Measurements from ENCODE around the gene C19orf12.

GRCh38 chr19:29658221-29658991 lies 56.7 kb downstream of the C19orf12 start:
- no peak for TF ChIP-seq CTCF (IDR thresholded peaks at IDR 0.05; ENCODE audit: poor library complexity, severe bottlenecking)
- no peak for TF ChIP-seq RAD21 (conservative IDR thresholded peaks at IDR 0.05)
- TF ChIP-seq POLR2AphosphoS5 (IDR thresholded peaks at IDR 0.05), result no peak
- TF ChIP-seq EZH2 (IDR thresholded peaks at IDR 0.05; ENCODE audit: borderline replicate concordance, insufficient read depth, low read length, poor library complexity, severe bottlenecking), result no peak
- TF ChIP-seq TAF1 (IDR thresholded peaks at IDR 0.05; ENCODE audit: low read depth), result no peak
- TF ChIP-seq SMC3 (conservative IDR thresholded peaks at IDR 0.05; ENCODE audit: poor library complexity), result no peak
- TF ChIP-seq EP300 (conservative IDR thresholded peaks at IDR 0.05; ENCODE audit: poor library complexity, severe bottlenecking), result no peak
- TF ChIP-seq REST (IDR thresholded peaks at IDR 0.05; ENCODE audit: borderline replicate concordance), result no peak

All from neural cell (in vitro differentiated cells).